Epithelial cell of proximal tubule (primary cell): ENCODE results near the gene AFF3. TPM values are rescaled to one million over a fixed set of nuclear protein-coding genes. Genes with fewer than 3 reads are reported as not detected.

Source experiments
- DNase-seq: peaks from one replicate; pipeline ENCODE4 v3.0.0-alpha.2; 2011; ENCODE audit warnings: low read depth
- H3K4me3 ChIP-seq: 2 replicates; pipeline ENCODE4 v1.5.1; 2011; ENCODE audit warnings: low read depth, mild to moderate bottlenecking, low read length
- CTCF ChIP-seq: conservative IDR thresholded peaks from 2 replicates; pipeline ENCODE4 v1.5.1; 2012; ENCODE audit warnings: low read depth, mild to moderate bottlenecking, low read length
- total RNA-seq: library from RNA; depleted of rRNA; stranded (reverse); fragments of >200 nt; gene quantifications from 2 replicates; pipeline ENCODE4 v1.2.3, GENCODE V29; 2015

Gene AFF3
- total RNA-seq, 1 donor from 2014 or later = 0.35 TPM

- no peak for DNase-seq
- TF ChIP-seq CTCF = no peak
- H3K4me3 ChIP-seq = no peak overlapping the region
Measured at GRCh38 chr2:100148883-100149282, 6.5 kb upstream of the AFF3 start.

DNA sequence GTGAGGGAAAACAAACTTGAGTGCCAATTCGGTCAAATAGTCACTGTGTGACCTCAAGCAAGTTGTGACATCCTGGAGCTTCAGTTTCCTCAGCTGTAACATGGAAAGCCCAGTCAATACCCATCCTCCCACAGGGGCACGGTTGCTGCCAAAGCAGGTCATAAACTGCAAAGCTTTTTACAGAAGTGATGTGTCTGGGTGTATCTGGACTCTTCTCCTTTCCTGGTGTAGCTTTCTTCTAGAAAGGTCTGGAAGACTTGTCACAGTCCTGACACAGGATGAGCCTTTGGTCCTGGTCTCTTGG, 4.2 kb upstream of the AFF3 start:
- no peak for DNase-seq
- no peak overlapping the region for H3K4me3 ChIP-seq
- TF ChIP-seq CTCF = no peak

DNA sequence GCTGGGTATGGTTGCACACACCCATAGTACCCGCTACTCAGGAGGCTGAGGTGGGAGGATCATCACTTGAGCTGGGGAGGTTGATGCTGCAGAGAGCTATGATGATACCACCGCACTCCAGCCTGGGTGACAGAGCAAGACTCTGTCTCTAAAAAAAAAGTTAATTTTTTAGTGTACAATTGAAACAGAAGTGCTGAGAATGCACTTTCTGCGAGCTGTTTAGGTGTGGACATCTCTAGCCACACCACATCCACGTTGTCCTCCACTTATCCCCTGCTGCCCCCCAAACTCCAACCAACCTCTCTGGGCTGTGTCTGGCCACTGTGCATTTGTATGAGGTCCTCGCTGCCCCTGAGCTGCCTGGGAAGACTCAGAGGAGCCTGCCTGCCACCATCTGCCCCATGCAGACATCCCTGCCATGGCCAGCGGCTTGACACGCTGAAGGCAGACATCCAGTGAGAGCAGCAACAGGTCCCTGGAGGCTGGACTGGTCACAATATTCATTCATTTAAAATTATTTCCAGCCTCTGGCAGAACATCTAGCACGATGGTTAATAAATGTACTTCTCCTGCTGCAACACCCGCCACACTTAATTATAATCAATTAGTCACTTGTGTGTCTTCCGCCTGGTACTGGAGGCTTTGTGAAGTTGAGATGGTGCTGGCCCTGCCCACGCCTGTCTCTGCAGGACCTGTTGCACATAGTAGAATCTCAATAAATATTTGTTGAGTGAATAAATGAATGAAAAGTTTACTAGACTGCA, 3.7 kb upstream of the AFF3 start:
- no peak overlapping the region for H3K4me3 ChIP-seq
- no peak for DNase-seq
- no peak for TF ChIP-seq CTCF

GRCh38 chr2:100143286-100143685, 896 bp upstream of the AFF3 start:
- no peak overlapping the region for H3K4me3 ChIP-seq
- TF ChIP-seq CTCF = no peak
- no peak for DNase-seq

GRCh38 chr2:100141906-100142305, 484 bp downstream of the AFF3 start:
- no peak overlapping the region for H3K4me3 ChIP-seq
- DNase-seq = no peak
- TF ChIP-seq CTCF = no peak

DNA sequence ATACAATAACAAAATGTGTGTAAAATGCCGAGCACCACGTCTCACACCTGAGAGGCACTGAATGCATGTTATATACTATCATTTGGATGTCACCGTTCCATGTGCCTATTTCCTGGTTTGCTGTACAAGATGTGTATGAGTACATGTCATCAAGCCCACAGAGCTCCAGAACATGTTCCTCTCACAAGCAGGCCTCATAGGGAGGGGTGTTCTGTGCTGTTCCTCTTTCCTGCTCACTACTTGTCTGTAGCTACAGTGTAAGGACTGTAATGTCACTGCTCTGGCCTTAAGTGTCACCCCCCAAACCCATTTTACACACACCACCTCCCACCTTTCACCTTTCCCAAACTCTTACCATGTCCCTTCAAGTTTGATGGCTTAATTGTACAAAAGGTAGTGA, 1.8 kb downstream of the AFF3 start:
- DNase-seq = no peak
- H3K4me3 ChIP-seq = no peak overlapping the region
- no peak for TF ChIP-seq CTCF

DNA sequence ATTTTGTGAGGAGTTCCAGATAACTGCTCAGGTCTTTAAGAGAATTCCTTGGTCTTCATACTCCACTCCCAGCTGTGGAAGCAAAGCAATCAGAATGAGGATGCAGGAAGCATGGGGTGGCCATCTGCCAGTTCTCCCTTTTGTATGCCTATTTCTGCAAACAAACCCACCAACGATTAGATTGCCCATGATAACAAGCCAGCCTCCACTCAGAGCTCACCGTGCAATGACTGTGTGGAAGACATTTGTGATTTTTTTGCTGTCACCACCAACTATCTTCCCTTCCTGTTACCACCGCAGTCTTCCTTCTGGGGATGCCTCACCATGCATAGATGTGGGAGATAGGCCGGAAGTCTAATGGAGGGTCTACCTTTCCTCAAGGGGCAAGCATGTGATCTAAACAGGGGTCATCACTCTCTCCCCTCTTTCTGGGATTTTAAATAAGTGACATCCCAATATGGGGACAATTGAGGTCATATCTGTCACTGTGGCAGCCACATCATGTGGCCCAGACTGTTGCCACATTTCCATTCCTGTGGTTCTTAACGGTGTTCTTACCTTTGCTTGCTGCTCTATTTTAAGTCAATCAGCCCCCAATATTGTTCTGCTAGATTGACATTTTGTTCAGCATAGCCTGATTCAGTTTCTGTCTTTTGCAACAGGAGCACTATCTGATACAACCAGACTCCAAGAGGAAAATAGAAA, 4.4 kb downstream of the AFF3 start:
- no peak overlapping the region for H3K4me3 ChIP-seq
- TF ChIP-seq CTCF = no peak
- no peak for DNase-seq
